ENCODE results near the gene MAPK9.

The MAPK9 gene

GRCh38 chr5:180324601-180324950 lies 32.7 kb upstream of the MAPK9 start:
- H2AFZ ChIP-seq (ENCODE audit: low read depth, low read length) = no peak overlapping the region
- no peak for TF ChIP-seq EZH2 (IDR thresholded peaks at IDR 0.05; ENCODE audit: borderline replicate concordance, low read depth, low read length, severe bottlenecking)
- TF ChIP-seq CTCF (IDR thresholded peaks at IDR 0.05; ENCODE audit: borderline replicate concordance, extremely low read depth, low read length, poor library complexity, severe bottlenecking) = no peak
- no peak overlapping the region for H3K4me2 ChIP-seq (ENCODE audit: insufficient read depth, low read length)
- H3K79me2 ChIP-seq (ENCODE audit: insufficient read depth, low read length) = no peaks in the 10 kb centered on the region
- no peaks in the 10 kb centered on the region for H4K20me1 ChIP-seq (ENCODE audit: insufficient read depth, low read length)
- peaks cover 3% of the 10 kb centered on the region for H3K27me3 ChIP-seq (ENCODE audit: insufficient read depth, low read length, poor library complexity)
- DNase-seq (no peak), ATAC-seq (ENCODE audit: insufficient read depth, low read depth) (no peak)
- no peak overlapping the region for H3K27ac ChIP-seq (ENCODE audit: low read length)
- no peak overlapping the region for H3K9ac ChIP-seq (ENCODE audit: low read depth, low read length)
- H3K4me1 ChIP-seq (ENCODE audit: insufficient read depth, low read length) = no peaks in the 10 kb centered on the region
- no peaks in the 10 kb centered on the region for H3K36me3 ChIP-seq (ENCODE audit: insufficient read depth, low read length)
- no peaks in the 10 kb centered on the region for H3K9me3 ChIP-seq (ENCODE audit: insufficient read depth, low read length, severe bottlenecking)
- no peak overlapping the region for H3K4me3 ChIP-seq (ENCODE audit: low read depth in 1 of 2, low read length in 2 of 2)

GRCh38 chr5:180323941-180324600 lies 32.2 kb upstream of the MAPK9 start:
- no peaks in the 10 kb centered on the region for H4K20me1 ChIP-seq (ENCODE audit: insufficient read depth, low read length)
- no peaks in the 10 kb centered on the region for H3K9me3 ChIP-seq (ENCODE audit: insufficient read depth, low read length, severe bottlenecking)
- no peaks in the 10 kb centered on the region for H3K79me2 ChIP-seq (ENCODE audit: insufficient read depth, low read length)
- no peak overlapping the region for H3K4me2 ChIP-seq (ENCODE audit: insufficient read depth, low read length)
- H3K4me3 ChIP-seq (ENCODE audit: low read depth in 1 of 2, low read length in 2 of 2) = no peak overlapping the region
- H3K36me3 ChIP-seq (ENCODE audit: insufficient read depth, low read length) = no peaks in the 10 kb centered on the region
- TF ChIP-seq EZH2 (IDR thresholded peaks at IDR 0.05; ENCODE audit: borderline replicate concordance, low read depth, low read length, severe bottlenecking) (no peak), CTCF (IDR thresholded peaks at IDR 0.05; ENCODE audit: borderline replicate concordance, extremely low read depth, low read length, poor library complexity, severe bottlenecking) (no peak)
- ATAC-seq (ENCODE audit: insufficient read depth, low read depth) (no peak), DNase-seq (no peak)
- no peaks in the 10 kb centered on the region for H3K4me1 ChIP-seq (ENCODE audit: insufficient read depth, low read length)
- H3K27me3 ChIP-seq (ENCODE audit: insufficient read depth, low read length, poor library complexity) = peaks cover 3% of the 10 kb centered on the region
- no peak overlapping the region for H2AFZ ChIP-seq (ENCODE audit: low read depth, low read length)
- no peak overlapping the region for H3K9ac ChIP-seq (ENCODE audit: low read depth, low read length)
- H3K27ac ChIP-seq (ENCODE audit: low read length) = no peak overlapping the region

- no peak overlapping the region for H3K9ac ChIP-seq (ENCODE audit: low read depth, low read length)
- TF ChIP-seq CTCF (IDR thresholded peaks at IDR 0.05; ENCODE audit: borderline replicate concordance, extremely low read depth, low read length, poor library complexity, severe bottlenecking) (no peak), EZH2 (IDR thresholded peaks at IDR 0.05; ENCODE audit: borderline replicate concordance, low read depth, low read length, severe bottlenecking) (no peak)
- H3K4me2 ChIP-seq (ENCODE audit: insufficient read depth, low read length) = no peak overlapping the region
- no peaks in the 10 kb centered on the region for H3K9me3 ChIP-seq (ENCODE audit: insufficient read depth, low read length, severe bottlenecking)
- no peaks in the 10 kb centered on the region for H3K79me2 ChIP-seq (ENCODE audit: insufficient read depth, low read length)
- H3K27ac ChIP-seq (ENCODE audit: low read length) = no peak overlapping the region
- no peak for ATAC-seq (ENCODE audit: insufficient read depth, low read depth)
- H4K20me1 ChIP-seq (ENCODE audit: insufficient read depth, low read length) = no peaks in the 10 kb centered on the region
- DNase-seq = no peak
- no peak overlapping the region for H3K4me3 ChIP-seq (ENCODE audit: low read depth in 1 of 2, low read length in 2 of 2)
- no peaks in the 10 kb centered on the region for H3K4me1 ChIP-seq (ENCODE audit: insufficient read depth, low read length)
- peaks cover 3% of the 10 kb centered on the region for H3K27me3 ChIP-seq (ENCODE audit: insufficient read depth, low read length, poor library complexity)
- no peak overlapping the region for H2AFZ ChIP-seq (ENCODE audit: low read depth, low read length)
- no peaks in the 10 kb centered on the region for H3K36me3 ChIP-seq (ENCODE audit: insufficient read depth, low read length)
These were observed 31.3 kb upstream of the MAPK9 start for GRCh38 chr5:180323160-180323559.
